ENCODE measurements around the gene PDGFA.

PDGFA gene

GRCh38 chr7:473870-474604 lies 45.6 kb downstream of the PDGFA start:
- no peak for DNase-seq (ENCODE audit: low spot score)

DNA sequence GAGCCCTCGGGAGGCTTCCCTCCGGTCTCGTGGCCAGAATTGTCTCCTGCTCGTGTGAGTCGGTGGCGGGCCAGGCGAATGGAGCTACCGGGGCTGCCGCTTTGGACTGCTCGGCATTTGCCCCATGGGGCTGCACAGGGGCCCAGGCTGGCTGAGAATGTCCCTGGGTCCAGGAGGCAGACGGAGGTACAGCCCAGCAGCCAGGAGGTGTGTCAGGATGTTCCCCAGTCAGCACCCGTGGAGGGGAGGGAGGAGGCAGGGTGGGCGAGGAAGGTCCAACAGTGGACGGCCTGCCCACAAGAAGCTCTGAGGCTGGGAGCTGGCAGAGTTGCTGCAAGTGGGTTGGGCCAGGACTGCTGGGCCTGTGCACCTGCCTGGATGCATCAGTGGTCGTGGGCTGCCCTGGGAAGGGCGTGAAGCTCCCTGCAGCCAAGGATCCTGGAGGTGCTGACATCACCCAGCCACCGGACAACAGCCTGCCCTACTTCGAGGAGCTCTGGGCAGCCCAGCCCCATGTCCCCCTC lies 46.4 kb downstream of the PDGFA start:
- DNase-seq (ENCODE audit: low spot score), result no peak

DNA sequence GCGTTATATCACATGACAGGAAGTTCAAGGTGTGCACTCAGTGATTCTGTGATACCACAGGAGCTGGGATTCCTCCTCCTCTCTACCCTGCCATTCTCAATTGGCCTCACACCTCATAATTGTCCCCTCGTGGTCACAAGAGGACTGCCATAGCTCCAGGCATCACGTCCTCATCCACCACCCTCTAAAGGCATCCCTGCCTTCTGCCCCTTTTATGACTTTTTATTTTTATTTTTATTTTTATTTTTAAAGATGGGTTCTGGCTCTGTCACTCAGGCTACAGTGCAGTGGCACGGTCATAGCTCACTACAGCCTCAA lies 47.0 kb downstream of the PDGFA start:
- no peak for DNase-seq (ENCODE audit: low spot score)

GRCh38 chr7:471866-472639 lies 47.6 kb downstream of the PDGFA start:
- DNase-seq (ENCODE audit: low spot score), result no peak

- no peak for DNase-seq (ENCODE audit: low spot score)
Measured at GRCh38 chr7:471191-471865, 48.3 kb downstream of the PDGFA start.

GRCh38 chr7:469563-469961 lies 50.1 kb downstream of the PDGFA start:
- DNase-seq (ENCODE audit: low spot score), result no peak

DNA sequence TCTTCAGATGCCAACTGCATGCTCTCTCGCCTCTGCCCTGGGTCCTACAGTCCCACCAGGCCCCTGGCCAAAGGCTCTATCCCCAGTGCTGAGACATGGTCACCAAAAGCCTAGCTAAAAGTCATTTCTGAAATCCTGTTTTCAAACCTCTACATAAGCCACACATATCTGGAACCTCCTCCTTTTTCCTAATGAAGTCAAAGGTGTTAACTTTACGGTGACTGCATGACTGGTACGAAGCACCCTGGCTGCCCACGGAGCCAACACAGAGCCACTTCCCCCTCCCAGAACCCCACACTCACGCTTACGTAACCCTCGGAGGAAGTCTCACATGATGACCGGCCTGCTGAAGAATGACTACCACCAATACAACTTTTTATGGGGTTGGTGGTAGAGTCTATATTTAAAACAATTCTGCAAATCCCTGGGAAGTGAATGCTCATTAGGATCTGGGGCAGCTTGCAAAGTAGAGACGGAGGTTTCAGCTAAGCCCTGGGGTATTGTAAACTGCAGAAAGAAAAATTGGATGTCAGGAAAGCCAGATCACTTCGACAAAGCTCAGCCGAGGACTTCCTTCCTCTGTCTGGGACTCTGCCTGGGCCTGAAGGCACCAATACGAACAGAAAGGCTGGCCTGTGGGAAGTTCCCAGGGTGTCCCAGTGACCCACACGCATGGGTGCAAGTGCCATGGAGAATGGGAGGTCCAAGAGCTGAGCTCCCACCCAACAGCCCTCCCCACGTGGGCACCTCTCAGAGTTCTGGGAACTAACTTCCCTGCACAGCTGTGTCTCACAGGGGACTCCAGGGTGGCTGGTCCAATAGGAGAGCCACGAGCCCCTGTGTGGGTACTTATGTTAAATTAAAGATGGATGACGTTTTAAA lies 50.7 kb downstream of the PDGFA start:
- no peak for DNase-seq (ENCODE audit: low spot score)

DNA sequence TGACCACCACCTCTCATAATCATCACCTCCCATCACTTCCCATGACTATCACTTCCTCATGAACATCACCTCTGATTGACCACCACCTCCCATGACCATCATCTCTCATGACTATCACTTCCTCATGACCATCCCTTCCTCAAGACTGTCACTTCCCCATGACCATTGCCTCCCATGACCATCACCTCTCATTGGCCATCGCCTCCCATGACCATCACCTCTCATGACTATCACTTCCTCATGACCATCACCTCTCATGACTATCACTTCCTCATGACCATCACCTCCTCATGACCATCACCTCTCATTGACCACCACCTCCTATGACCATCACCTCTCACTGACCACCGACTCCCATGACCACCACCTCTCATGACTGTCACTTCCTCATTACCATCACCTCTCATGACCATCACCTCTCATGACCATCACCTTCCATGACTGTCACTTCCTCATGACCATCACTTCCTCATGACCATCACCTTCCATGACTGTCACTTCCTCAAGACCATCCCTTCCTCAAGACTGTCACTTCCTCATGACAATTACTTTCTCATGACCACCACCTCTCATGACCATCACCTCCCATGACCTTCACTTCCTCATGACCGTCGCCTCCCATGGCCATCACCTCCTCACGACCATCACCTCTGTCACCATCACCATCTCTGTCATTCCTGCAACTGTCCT lies 51.6 kb downstream of the PDGFA start:
- no peak for DNase-seq (ENCODE audit: low spot score)

DNA sequence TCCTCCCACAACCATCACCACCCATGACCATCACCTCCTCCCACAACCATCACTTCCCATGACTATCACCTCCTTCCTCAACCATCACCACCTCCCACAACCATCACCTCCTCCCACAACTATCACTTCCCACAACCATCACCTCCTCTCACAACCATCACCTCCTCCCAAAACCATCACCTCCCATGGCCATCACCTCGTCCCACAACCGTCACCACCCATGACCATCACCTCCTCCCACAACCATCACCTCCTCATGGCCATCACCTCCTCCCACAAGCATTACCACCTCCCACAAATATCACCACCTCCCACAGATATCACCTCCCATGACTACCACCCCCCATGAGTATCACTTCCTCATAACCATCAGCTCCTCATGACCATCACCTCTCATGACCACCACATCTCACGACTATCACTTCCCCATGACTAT lies 52.2 kb downstream of the PDGFA start:
- DNase-seq (ENCODE audit: low spot score), result no peak

GRCh38 chr7:466465-467191 lies 53.0 kb downstream of the PDGFA start:
- no peak for DNase-seq (ENCODE audit: low spot score)

DNA sequence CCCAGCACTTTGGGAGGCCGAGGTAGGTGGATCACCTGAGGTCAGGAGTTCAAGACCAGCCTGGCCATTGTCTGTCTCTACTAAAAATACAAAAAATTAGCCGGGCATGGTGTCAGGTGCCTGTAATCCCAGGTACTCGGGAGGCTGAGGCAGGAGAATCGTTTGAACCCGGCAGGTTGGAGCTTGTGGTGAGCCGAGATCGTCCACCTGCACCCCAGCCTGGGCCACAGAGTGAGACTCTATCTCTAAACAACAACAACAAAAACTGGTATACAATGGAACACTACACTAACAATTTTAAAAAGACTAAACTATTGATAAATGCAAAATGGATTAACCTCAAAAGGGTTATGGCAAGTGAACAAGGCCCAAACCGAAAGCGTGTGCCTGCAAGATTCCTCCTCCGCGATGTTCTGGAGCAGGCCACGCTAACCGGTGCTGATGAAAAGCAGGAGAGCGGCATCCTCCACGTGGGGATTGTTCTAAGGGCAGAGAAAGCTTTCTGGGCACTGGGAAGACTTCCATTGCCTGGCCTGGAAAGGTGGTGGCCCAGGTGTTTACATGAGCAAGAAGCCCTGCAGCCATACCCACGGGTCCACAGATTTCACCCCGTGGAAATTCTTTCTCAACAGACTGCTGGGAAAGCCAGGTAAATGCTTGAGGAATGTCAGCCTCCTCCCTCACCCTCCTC lies 53.8 kb downstream of the PDGFA start:
- DNase-seq (ENCODE audit: low spot score), result no peak

- no peak for DNase-seq (ENCODE audit: low spot score)
Measured at GRCh38 chr7:464454-465401, 54.9 kb downstream of the PDGFA start.

- DNase-seq (ENCODE audit: low spot score), result no peak
Measured at GRCh38 chr7:463817-464453, 55.7 kb downstream of the PDGFA start.

DNA sequence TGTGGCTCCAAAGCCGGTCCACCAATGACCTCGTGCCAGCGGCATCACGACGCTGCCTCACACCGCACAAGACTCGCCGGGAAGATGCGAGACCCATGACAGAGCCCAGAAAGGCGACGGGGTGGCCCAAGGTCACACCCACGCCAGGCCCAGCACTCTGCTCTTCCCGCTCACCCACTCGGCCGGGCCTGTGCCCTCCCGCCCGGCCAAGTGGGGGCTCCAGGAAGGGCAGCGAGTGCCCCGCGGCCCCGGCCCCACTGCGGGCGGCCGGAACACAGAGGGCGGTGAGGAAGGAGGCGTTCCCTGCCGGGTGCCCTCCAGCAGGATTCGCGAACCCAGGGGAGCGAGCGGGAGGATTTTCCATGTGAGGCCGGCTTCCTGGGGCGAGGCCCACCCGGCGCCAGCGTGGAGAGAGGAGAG lies 56.3 kb downstream of the PDGFA start:
- no peak for DNase-seq (ENCODE audit: low spot score)

DNA sequence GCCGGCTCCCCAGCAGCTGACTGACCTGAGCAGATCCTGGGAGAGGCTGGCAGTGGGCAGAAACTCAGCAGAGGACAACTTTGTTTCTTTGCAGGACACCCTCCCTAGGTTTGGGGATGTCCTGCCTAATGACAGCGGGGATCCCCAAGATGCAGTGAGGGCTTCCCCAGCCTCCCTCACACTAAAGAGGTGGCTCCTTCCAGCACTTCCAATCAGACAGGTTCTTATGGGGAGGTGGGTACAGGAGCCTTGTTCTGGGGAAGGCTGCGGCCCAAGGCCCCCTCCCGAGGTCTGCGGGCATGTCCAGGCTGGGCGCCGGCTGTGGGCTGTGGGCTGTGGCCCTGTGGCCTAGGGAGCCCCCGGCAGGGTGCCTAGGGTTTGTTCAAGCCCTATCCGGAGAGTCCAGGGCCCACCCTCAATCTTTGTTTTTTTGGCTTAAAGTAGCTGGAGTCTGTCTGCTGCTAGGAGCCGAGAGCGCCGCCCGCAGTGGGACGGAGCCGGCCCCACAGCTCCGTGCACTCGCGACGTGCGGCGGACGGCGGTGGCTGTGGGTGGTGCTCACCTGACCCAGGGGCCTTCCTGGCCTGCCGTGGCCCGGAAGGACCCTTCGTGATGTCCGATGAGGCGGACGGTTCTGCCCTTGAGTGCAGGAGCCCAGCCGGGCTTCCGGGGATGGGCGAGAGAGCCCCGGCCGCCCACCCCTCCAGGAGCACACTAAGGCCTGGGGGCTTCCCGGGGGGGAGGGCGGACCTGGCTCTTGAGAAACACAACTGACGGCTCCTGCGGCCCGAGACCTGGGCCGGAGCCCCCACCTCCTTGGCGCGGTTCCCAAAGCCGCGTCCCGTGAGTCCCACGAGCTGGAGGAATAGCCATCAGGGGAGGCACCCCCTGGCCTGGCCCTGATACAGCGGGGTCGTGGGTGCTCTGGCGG lies 57.2 kb downstream of the PDGFA start:
- DNase-seq (ENCODE audit: low spot score), result no peak

DNA sequence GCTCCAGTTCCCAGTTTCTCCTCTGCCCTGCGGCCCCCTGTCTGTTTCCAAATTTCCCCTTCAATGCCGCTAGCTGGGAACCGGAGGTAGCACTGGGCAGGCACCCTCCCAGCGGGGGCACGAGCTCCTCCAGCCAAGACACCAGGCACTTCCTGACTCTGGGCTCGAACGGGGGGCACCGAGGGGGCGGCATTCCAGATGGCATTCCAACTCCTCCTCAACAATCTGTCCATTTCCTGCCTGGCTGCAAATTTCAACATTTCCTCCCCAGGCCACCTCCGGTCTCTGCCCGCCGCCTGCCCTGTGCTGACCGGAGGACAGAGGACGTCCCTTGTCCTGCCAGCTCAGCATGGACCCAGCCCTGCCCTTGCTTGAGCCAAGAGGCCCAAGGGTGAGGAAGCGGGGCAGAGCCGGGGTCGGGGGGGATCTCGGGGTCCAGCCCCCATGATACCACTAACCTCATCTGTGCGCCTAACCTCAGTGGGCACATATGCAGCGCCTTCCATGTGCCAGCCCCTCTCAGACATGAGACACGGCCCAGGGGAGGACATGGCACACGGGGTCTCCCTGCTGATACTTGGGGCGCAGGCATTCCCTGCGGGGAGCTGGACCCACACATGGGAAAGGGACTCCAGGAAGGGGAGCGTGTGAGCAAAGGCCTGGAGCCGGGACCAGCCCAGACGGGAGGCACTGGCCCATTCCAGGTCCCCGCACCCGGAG lies 58.0 kb downstream of the PDGFA start:
- no peak for DNase-seq (ENCODE audit: low spot score)

DNA sequence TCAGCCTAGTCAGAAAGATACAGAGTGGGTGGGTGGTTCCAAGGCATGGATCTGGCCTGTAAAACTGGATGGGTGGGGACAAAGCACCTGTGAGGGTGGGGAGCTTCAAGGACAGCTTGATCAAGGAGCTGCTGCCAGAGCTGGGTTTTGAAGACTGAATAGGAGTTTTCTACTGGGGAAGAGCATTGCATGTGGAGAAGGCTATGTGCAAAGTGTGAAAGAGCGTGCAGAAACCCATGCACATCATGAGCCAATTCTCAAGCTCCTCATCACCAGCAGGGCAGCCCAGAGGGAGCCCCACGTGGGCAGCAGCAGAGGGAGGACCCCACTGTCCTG lies 58.6 kb downstream of the PDGFA start:
- DNase-seq (ENCODE audit: low spot score), result no peak

Measured in germinal center (tissue), 1 donor.